ENCODE measurements around the gene BPI.
"Not testable (repeated sequence)": the region's sequence is repeated elsewhere in the genome, so short reads cannot be mapped to it uniquely, and the experiment has no call there.

The BPI gene

DNA sequence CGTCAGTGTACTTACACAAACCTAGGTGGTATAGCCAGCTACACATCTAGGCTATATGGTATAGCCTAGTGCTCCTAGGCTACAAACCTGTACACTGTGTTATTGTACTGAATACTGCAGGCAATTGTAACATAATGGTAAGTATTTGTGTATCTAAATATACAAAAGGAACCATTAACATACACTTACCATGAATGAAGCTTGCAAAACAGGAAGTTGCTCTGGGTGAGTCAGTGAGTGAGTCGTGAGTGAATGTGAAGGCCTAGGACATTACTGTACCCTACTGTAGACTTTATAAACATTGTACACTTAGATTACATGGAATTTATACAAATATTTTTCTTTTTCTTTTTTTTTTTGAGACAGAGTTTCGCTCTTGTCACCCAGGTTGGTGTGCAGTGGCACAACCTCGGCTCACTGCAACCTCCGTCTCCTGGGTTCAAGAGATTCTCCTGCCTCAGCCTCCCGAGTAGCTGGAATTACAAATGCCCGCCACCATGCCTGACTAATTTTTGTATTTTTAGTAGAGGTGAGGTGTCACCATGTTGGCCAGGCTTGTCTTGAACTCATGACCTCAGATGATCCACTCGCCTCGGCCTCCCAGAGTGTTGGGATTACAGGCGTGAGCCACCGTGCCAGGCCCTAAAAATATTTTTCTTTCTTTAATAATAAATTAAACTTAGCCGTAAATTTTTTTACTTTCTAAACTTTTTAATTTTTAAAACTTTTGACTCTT is 28.0 kb upstream of the BPI start:
- Histone ChIP-seq H3K79me2 (no peaks in the 10 kb centered on the region), H2AFZ (no peak overlapping the region), H3K27ac (no peak overlapping the region), H3K36me3 (ENCODE audit: control insufficient read depth, insufficient read depth, low read length) (no peaks in the 10 kb centered on the region), H3K4me1 (no peaks in the 10 kb centered on the region), H3K4me3 (ENCODE audit: low read depth, low read length) (no peak overlapping the region), H3K4me2 (ENCODE audit: low read length) (no peak overlapping the region), H3K9ac (no peak overlapping the region), H3K9me3 (ENCODE audit: control insufficient read depth, low read length) (no peaks in the 10 kb centered on the region), H3K27me3 (ENCODE audit: control insufficient read depth, insufficient read depth, low read length) (no peaks in the 10 kb centered on the region)
- TF ChIP-seq, protein P1, sequence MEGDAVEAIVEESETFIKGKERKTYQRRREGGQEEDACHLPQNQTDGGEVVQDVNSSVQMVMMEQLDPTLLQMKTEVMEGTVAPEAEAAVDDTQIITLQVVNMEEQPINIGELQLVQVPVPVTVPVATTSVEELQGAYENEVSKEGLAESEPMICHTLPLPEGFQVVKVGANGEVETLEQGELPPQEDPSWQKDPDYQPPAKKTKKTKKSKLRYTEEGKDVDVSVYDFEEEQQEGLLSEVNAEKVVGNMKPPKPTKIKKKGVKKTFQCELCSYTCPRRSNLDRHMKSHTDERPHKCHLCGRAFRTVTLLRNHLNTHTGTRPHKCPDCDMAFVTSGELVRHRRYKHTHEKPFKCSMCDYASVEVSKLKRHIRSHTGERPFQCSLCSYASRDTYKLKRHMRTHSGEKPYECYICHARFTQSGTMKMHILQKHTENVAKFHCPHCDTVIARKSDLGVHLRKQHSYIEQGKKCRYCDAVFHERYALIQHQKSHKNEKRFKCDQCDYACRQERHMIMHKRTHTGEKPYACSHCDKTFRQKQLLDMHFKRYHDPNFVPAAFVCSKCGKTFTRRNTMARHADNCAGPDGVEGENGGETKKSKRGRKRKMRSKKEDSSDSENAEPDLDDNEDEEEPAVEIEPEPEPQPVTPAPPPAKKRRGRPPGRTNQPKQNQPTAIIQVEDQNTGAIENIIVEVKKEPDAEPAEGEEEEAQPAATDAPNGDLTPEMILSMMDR (IDR thresholded peaks at IDR 0.05), result no peak

DNA sequence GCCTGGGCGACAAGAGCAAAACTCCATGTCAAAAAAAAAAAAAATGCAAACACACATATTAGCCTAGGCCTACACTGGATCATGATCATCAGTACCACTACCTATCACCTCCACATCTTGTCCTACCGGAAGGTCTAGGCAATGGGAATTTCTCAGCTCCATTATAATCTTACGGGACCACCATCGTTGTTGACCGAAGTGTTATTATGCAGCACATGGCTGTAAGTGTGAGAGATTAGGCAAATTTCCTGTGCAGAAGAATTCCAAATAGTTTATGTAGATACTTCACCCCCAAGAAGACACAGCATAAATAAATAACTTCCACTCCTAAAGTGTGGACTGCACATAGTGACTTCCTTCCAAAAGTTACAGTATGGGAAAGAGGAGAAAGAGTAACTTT is 26.7 kb upstream of the BPI start:
- TF ChIP-seq, protein P1 (IDR thresholded peaks at IDR 0.05), result no peak
- no peak overlapping the region for H3K9ac ChIP-seq

DNA sequence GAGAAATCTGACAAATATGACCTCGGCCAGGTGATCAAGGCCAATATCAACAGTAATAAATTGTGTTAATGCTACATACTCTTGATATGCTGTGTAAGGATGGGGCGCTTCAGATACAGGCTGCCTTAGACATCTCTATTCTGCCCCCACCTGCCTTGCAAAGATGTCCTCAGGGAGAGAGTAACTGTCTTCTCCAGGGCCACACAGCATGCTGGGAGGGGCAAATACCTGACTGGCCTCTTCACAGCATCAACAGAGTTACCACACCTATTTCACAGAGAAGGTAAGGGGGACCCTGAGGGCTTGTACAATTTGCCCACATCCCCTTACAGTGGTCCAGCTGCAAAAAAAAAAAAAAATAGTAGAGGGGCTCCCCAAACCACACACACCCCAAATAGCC is 26.3 kb upstream of the BPI start:
- H3K27ac ChIP-seq, result no peak overlapping the region

More for the DNA sequence above, 26.7 kb upstream of the BPI start:
- H3K36me3 ChIP-seq (ENCODE audit: control insufficient read depth, insufficient read depth, low read length), result no peaks in the 10 kb centered on the region
- no peaks in the 10 kb centered on the region for H3K9me3 ChIP-seq (ENCODE audit: control insufficient read depth, low read length)
- H3K4me1 ChIP-seq, result no peaks in the 10 kb centered on the region
- H3K79me2 ChIP-seq, result no peaks in the 10 kb centered on the region
- no peak overlapping the region for H3K4me2 ChIP-seq (ENCODE audit: low read length)
- H2AFZ ChIP-seq, result no peak overlapping the region
- no peak overlapping the region for H3K4me3 ChIP-seq (ENCODE audit: low read depth, low read length)
- no peak overlapping the region for H3K27ac ChIP-seq
- no peaks in the 10 kb centered on the region for H3K27me3 ChIP-seq (ENCODE audit: control insufficient read depth, insufficient read depth, low read length)

DNA sequence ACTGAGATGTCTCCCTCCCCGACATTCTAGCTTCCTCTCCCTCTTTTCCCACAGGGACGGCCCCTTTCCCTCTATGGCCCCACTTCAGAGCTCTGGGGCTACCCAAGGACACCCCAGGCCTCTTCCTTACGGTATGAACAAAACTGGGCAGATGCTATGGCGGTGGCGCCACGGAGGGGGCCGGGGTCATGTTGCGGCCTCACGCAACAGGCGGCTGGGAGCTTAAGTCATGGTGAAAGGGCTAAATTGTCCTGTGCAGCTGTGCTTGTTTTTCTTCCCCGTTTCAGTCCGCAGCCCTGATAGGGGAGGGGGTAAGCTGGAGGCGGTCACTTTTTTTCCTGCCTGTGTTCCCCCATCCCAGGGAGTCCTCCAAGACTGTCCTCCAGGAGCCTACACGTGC is 25.8 kb upstream of the BPI start:
- no peak overlapping the region for H3K9ac ChIP-seq
- TF ChIP-seq, protein P1 (IDR thresholded peaks at IDR 0.05), result no peak

More for the DNA sequence above, 26.3 kb upstream of the BPI start:
- H2AFZ ChIP-seq, result no peak overlapping the region
- no peaks in the 10 kb centered on the region for H3K4me1 ChIP-seq
- H3K79me2 ChIP-seq, result no peaks in the 10 kb centered on the region
- TF ChIP-seq, protein P1 (IDR thresholded peaks at IDR 0.05), result no peak
- no peak overlapping the region for H3K9ac ChIP-seq
- no peak overlapping the region for H3K4me2 ChIP-seq (ENCODE audit: low read length)
- no peaks in the 10 kb centered on the region for H3K27me3 ChIP-seq (ENCODE audit: control insufficient read depth, insufficient read depth, low read length)
- no peaks in the 10 kb centered on the region for H3K36me3 ChIP-seq (ENCODE audit: control insufficient read depth, insufficient read depth, low read length)
- H3K9me3 ChIP-seq (ENCODE audit: control insufficient read depth, low read length), result no peaks in the 10 kb centered on the region
- H3K4me3 ChIP-seq (ENCODE audit: low read depth, low read length), result no peak overlapping the region

DNA sequence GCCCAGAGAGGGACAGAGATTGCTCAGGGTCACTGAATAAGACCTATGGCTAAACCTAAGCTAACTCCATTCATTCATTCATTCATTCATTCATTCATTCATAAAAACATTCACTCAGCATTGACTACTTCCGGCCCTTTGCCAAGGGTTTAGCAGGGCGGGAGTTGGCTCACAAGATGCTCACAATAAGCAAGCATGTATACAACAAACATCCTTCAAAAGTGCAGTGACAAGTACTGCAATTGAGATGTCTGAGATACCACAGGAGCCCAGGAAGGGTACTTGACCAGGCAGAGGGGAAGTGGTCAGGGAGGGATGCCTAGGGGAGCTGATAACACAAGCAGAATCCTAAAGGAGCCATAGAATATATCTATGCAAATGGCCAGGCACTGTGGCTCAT is 25.2 kb upstream of the BPI start:
- H3K27ac ChIP-seq, result no peak overlapping the region
- no peaks in the 10 kb centered on the region for H3K36me3 ChIP-seq (ENCODE audit: control insufficient read depth, insufficient read depth, low read length)
- H3K27me3 ChIP-seq (ENCODE audit: control insufficient read depth, insufficient read depth, low read length), result no peaks in the 10 kb centered on the region
- no peak overlapping the region for H3K9ac ChIP-seq
- no peaks in the 10 kb centered on the region for H3K4me1 ChIP-seq
- no peak overlapping the region for H2AFZ ChIP-seq
- H3K79me2 ChIP-seq, result no peaks in the 10 kb centered on the region
- no peaks in the 10 kb centered on the region for H3K9me3 ChIP-seq (ENCODE audit: control insufficient read depth, low read length)
- H3K4me2 ChIP-seq (ENCODE audit: low read length), result no peak overlapping the region
- H3K4me3 ChIP-seq (ENCODE audit: low read depth, low read length), result no peak overlapping the region
- TF ChIP-seq, protein P1 (IDR thresholded peaks at IDR 0.05), result no peak

More for the DNA sequence above, 25.8 kb upstream of the BPI start:
- Histone ChIP-seq H3K4me1 (no peaks in the 10 kb centered on the region), H3K4me3 (ENCODE audit: low read depth, low read length) (no peak overlapping the region), H3K27ac (no peak overlapping the region), H3K9me3 (ENCODE audit: control insufficient read depth, low read length) (no peaks in the 10 kb centered on the region), H3K36me3 (ENCODE audit: control insufficient read depth, insufficient read depth, low read length) (no peaks in the 10 kb centered on the region), H3K4me2 (ENCODE audit: low read length) (no peak overlapping the region), H2AFZ (no peak overlapping the region), H3K79me2 (no peaks in the 10 kb centered on the region), H3K27me3 (ENCODE audit: control insufficient read depth, insufficient read depth, low read length) (no peaks in the 10 kb centered on the region)

DNA sequence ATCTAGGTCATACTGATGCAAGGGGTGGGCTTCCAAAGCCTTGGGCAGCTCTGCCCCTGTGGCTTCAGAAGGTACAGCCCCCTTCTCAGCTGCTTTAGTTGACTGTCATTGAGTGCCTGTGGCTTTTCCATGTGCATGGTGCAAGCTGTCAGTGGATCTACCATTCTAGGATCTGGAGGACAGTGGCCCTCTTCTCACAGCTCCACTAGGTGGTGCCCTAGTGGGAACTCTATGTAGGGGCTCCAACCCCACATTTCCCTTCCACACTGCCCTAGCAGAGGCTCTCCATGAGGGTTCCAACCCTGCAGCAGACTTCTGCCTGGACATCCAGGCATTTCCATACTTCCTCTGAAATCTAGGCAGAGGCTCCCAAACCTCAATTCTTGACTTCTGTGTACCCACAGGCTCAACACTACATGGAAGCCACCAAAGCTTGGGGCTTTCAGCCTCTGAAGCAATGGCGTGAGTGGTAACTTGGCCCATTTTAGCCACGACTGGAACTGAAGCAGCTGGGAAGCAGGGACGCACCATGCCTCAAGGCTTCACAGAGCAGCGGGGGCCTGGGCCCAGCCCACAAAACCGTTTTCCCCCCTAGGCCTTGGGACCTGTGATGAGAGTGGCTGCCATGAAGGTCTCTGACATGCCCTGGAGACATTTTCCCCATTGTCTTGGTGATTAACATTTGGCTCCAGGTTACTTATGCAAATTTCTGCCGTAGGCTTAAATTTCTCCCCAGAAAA is 22.6 kb upstream of the BPI start:
- H3K4me1 ChIP-seq; H3K27me3 ChIP-seq (ENCODE audit: control insufficient read depth, insufficient read depth, low read length); H3K9me3 ChIP-seq (ENCODE audit: control insufficient read depth, low read length); H2AFZ ChIP-seq; H3K4me3 ChIP-seq (ENCODE audit: low read depth, low read length); H3K9ac ChIP-seq; H3K79me2 ChIP-seq; H3K4me2 ChIP-seq (ENCODE audit: low read length); H3K27ac ChIP-seq; H3K36me3 ChIP-seq (ENCODE audit: control insufficient read depth, insufficient read depth, low read length): not testable (repeated sequence)
